HepG2 (cell line): ENCODE results near the gene APCDD1L.

Experiments
- CTCF ChIP-seq: sonication (generic); formaldehyde crosslinking; IDR thresholded peaks from 2 replicates; pipeline ENCODE4 v1.5.0; 2020; ENCODE audit warnings: mild to moderate bottlenecking, missing genetic modification reagents, moderate library complexity
- NFIC ChIP-seq: IDR thresholded peaks from 2 replicates; pipeline ENCODE4 v1.6.1; 2012; ENCODE audit warnings: mild to moderate bottlenecking, low read length, inconsistent platforms
- NR2C2 ChIP-seq: sonication (generic); formaldehyde crosslinking; IDR thresholded peaks from 2 replicates; pipeline ENCODE4 v1.4.0; 2020; ENCODE audit warnings: missing genetic modification reagents, mild to moderate bottlenecking, moderate library complexity, borderline replicate concordance
- PHF5A ChIP-seq: IDR thresholded peaks from one replicate; pipeline ENCODE4 v1.6.1; 2018; ENCODE audit warnings: low read depth, missing genetic modification reagents; ENCODE audit not compliant: unreplicated experiment
- POLR2A ChIP-seq, 2 experiments: IDR thresholded peaks; 2 replicates each; pipeline ENCODE4 v1.6.1; 2011; ENCODE audit warnings: low read depth in 2 of 2, low read length in 2 of 2, mild to moderate bottlenecking in 1 of 2, moderate library complexity in 1 of 2; ENCODE audit not compliant: insufficient read depth in 1 of 2
- RAD21 ChIP-seq: fragments of 450-650 bp; formaldehyde crosslinking; IDR thresholded peaks from 2 replicates; pipeline ENCODE4 v1.5.0; 2020; ENCODE audit warnings: mild to moderate bottlenecking
- SIN3A ChIP-seq: IDR thresholded peaks from 2 replicates; pipeline ENCODE4 v1.6.1; 2011; ENCODE audit warnings: low read depth, mild to moderate bottlenecking, control low read depth, low read length, borderline replicate concordance
- ZNF317 ChIP-seq: sonication (generic); formaldehyde crosslinking; IDR thresholded peaks from 2 replicates; pipeline ENCODE4 v1.5.0; 2020; ENCODE audit warnings: mild to moderate bottlenecking, missing genetic modification reagents
- ZNF333 ChIP-seq: sonication (generic); formaldehyde crosslinking; IDR thresholded peaks from 2 replicates; pipeline ENCODE4 v1.4.0; 2020; ENCODE audit warnings: mild to moderate bottlenecking, missing genetic modification reagents, borderline replicate concordance
- ZNF670 ChIP-seq: sonication (generic); formaldehyde crosslinking; IDR thresholded peaks from 2 replicates; pipeline ENCODE4 v1.8.0; 2022; ENCODE audit warnings: mild to moderate bottlenecking, missing genetic modification reagents, borderline replicate concordance
- ZNF775 ChIP-seq: sonication (generic); formaldehyde crosslinking; IDR thresholded peaks from 2 replicates; pipeline ENCODE4 v1.4.0; 2020; ENCODE audit warnings: missing genetic modification reagents, mild to moderate bottlenecking, moderate library complexity, borderline replicate concordance

GRCh38 chr20:58523072-58523970 lies 8.1 kb upstream of the APCDD1L start:
- no peak for TF ChIP-seq CTCF (CRISPR knock-in tag)
- TF ChIP-seq ZNF670 (CRISPR knock-in tag) = no peak
- no peak for TF ChIP-seq PHF5A (CRISPR knock-in tag)
- TF ChIP-seq ZNF317 (CRISPR knock-in tag) = no peak
- TF ChIP-seq RAD21 = no peak
- no peak for TF ChIP-seq SIN3A
- no peak for TF ChIP-seq POLR2A (IDR thresholded peaks at IDR 0.05; ENCODE audit: insufficient read depth in 1 of 2, low read depth in 2 of 2, low read length in 2 of 2)
- TF ChIP-seq NR2C2 = no peak
- TF ChIP-seq NFIC = no peak
- TF ChIP-seq ZNF333 (CRISPR knock-in tag) = no peak
- TF ChIP-seq ZNF775 (CRISPR knock-in tag) = no peak
